ENCODE results near the gene UBAC2.

UBAC2 gene

DNA sequence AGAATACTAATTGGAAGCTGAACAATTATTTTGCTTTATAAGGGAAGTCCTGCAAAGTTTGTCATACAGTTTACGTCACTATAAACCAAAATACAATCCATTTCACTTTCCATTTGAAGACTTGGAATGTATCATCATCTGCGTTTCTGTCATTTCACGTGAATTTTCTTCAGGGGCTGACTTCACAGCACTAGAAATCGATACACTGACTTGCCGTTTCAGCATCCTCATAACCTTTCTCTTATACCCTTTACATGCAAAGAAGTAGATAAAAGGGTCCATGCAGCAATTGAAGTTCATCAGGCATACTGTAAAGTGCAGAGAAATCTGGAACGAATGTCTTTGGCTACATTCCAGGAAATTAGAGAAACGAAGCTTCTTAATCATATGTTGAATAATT, 94.3 kb downstream of the UBAC2 start:
- no peak for FAIRE-seq
- TF ChIP-seq POLR2AphosphoS5 (IDR thresholded peaks at IDR 0.05; ENCODE audit: low read depth, low read length) (no peak; the same call in 1 of the 2 replicates), TAF1 (IDR thresholded peaks at IDR 0.05; ENCODE audit: low read depth, low read length) (no peak), PAX5 (IDR thresholded peaks at IDR 0.05; ENCODE audit: insufficient read depth, low read length, severe bottlenecking) (no peak), SPI1 (IDR thresholded peaks at IDR 0.05; ENCODE audit: low read depth, low read length) (no peak), POLR2A (IDR thresholded peaks at IDR 0.05; ENCODE audit: low read depth, low read length) (no peak), POU2F2 (IDR thresholded peaks at IDR 0.05; ENCODE audit: low read depth, low read length) (no peak)
- no peak for DNase-seq (ENCODE audit: insufficient read length, low spot score)

GRCh38 chr13:99295488-99296252, 95.0 kb downstream of the UBAC2 start:
- TF ChIP-seq POLR2AphosphoS5 (IDR thresholded peaks at IDR 0.05; ENCODE audit: low read depth, low read length) (no peak), TAF1 (IDR thresholded peaks at IDR 0.05; ENCODE audit: low read depth, low read length) (no peak), POU2F2 (IDR thresholded peaks at IDR 0.05; ENCODE audit: low read depth, low read length) (no peak), SPI1 (IDR thresholded peaks at IDR 0.05; ENCODE audit: low read depth, low read length) (no peak), PAX5 (IDR thresholded peaks at IDR 0.05; ENCODE audit: insufficient read depth, low read length, severe bottlenecking) (no peak), POLR2A (IDR thresholded peaks at IDR 0.05; ENCODE audit: low read depth, low read length) (no peak)
- FAIRE-seq: peak; percentile 80
- no peak for DNase-seq (ENCODE audit: insufficient read length, low spot score)

GRCh38 chr13:99296398-99296797, 95.7 kb downstream of the UBAC2 start:
- DNase-seq (ENCODE audit: insufficient read length, low spot score) (no peak), FAIRE-seq (peak; percentile 60)
- TF ChIP-seq POLR2A (IDR thresholded peaks at IDR 0.05; ENCODE audit: low read depth, low read length) (no peak), PAX5 (IDR thresholded peaks at IDR 0.05; ENCODE audit: insufficient read depth, low read length, severe bottlenecking) (no peak), SPI1 (IDR thresholded peaks at IDR 0.05; ENCODE audit: low read depth, low read length) (no peak; the same call in 1 of the 2 replicates), POU2F2 (IDR thresholded peaks at IDR 0.05; ENCODE audit: low read depth, low read length) (no peak), TAF1 (IDR thresholded peaks at IDR 0.05; ENCODE audit: low read depth, low read length) (no peak), POLR2AphosphoS5 (IDR thresholded peaks at IDR 0.05; ENCODE audit: low read depth, low read length) (no peak)

- no peak for TF ChIP-seq POLR2AphosphoS5 (IDR thresholded peaks at IDR 0.05; ENCODE audit: low read depth, low read length)
- TF ChIP-seq POU2F2 (IDR thresholded peaks at IDR 0.05; ENCODE audit: low read depth, low read length): no peak
- DNase-seq (ENCODE audit: insufficient read length, low spot score): no peak
- FAIRE-seq: peak; percentile 61
Observed at GRCh38 chr13:99297331-99297730, 96.7 kb downstream of the UBAC2 start.

GRCh38 chr13:99298056-99298455, 97.4 kb downstream of the UBAC2 start:
- FAIRE-seq: peak; percentile 28
- TF ChIP-seq POU2F2 (IDR thresholded peaks at IDR 0.05; ENCODE audit: low read depth, low read length): no peak
- TF ChIP-seq POLR2A (IDR thresholded peaks at IDR 0.05; ENCODE audit: low read depth, low read length): no peak
- DNase-seq (ENCODE audit: insufficient read length, low spot score): no peak

GRCh38 chr13:99299256-99299919, 98.7 kb downstream of the UBAC2 start:
- FAIRE-seq: no peak
- TF ChIP-seq POLR2AphosphoS5 (IDR thresholded peaks at IDR 0.05; ENCODE audit: low read depth, low read length) (no peak; the same call in 1 of the 2 replicates), POU2F2 (IDR thresholded peaks at IDR 0.05; ENCODE audit: low read depth, low read length) (no peak), SPI1 (IDR thresholded peaks at IDR 0.05; ENCODE audit: low read depth, low read length) (no peak), POLR2A (IDR thresholded peaks at IDR 0.05; ENCODE audit: low read depth, low read length) (no peak; the same call in 1 of the 2 replicates), TAF1 (IDR thresholded peaks at IDR 0.05; ENCODE audit: low read depth, low read length) (no peak), PAX5 (IDR thresholded peaks at IDR 0.05; ENCODE audit: insufficient read depth, low read length, severe bottlenecking) (no peak)
- no peak for DNase-seq (ENCODE audit: insufficient read length, low spot score)

GRCh38 chr13:99299920-99300341, 99.3 kb downstream of the UBAC2 start:
- DNase-seq (ENCODE audit: insufficient read length, low spot score) (no peak), FAIRE-seq (peak; percentile 66)
- TF ChIP-seq POLR2AphosphoS5 (IDR thresholded peaks at IDR 0.05; ENCODE audit: low read depth, low read length): 0 out of 2 replicates have a peak, but pooled peaks have one; percentile 60
- TF ChIP-seq POLR2A (IDR thresholded peaks at IDR 0.05; ENCODE audit: low read depth, low read length): no peak; the same call in 1 of the 2 replicates

- FAIRE-seq: peak; percentile 47
- no peak for DNase-seq (ENCODE audit: insufficient read length, low spot score)
- TF ChIP-seq PAX5 (IDR thresholded peaks at IDR 0.05; ENCODE audit: insufficient read depth, low read length, severe bottlenecking) (no peak), POU2F2 (IDR thresholded peaks at IDR 0.05; ENCODE audit: low read depth, low read length) (no peak), POLR2AphosphoS5 (IDR thresholded peaks at IDR 0.05; ENCODE audit: low read depth, low read length) (0 out of 2 replicates have a peak, but pooled peaks have one; percentile 38), TAF1 (IDR thresholded peaks at IDR 0.05; ENCODE audit: low read depth, low read length) (no peak), POLR2A (IDR thresholded peaks at IDR 0.05; ENCODE audit: low read depth, low read length) (no peak; the same call in 1 of the 2 replicates), SPI1 (IDR thresholded peaks at IDR 0.05; ENCODE audit: low read depth, low read length) (no peak)
Observed at GRCh38 chr13:99301056-99301838, 100.6 kb downstream of the UBAC2 start.

GRCh38 chr13:99301913-99302636, 101.4 kb downstream of the UBAC2 start:
- DNase-seq (ENCODE audit: insufficient read length, low spot score) (no peak), FAIRE-seq (peak; percentile 80)
- no peak for TF ChIP-seq POLR2AphosphoS5 (IDR thresholded peaks at IDR 0.05; ENCODE audit: low read depth, low read length)
- TF ChIP-seq SPI1 (IDR thresholded peaks at IDR 0.05; ENCODE audit: low read depth, low read length): no peak
- TF ChIP-seq PAX5 (IDR thresholded peaks at IDR 0.05; ENCODE audit: insufficient read depth, low read length, severe bottlenecking): no peak
- no peak for TF ChIP-seq POU2F2 (IDR thresholded peaks at IDR 0.05; ENCODE audit: low read depth, low read length)
- TF ChIP-seq TAF1 (IDR thresholded peaks at IDR 0.05; ENCODE audit: low read depth, low read length): no peak
- TF ChIP-seq POLR2A (IDR thresholded peaks at IDR 0.05; ENCODE audit: low read depth, low read length): no peak
